Stimulated activated naive CD8-positive, alpha-beta T cell treated with anti-CD3 and anti-CD28 coated beads, Interleukin-15, Interleukin-2, amounts not matched to agents 100 ng/mL and 50 ng/mL, for 24 hours (primary cell): ENCODE measurements around the gene UNK.

Experiments used
- H3K27ac Mint-ChIP-seq: one replicate; pipeline ENCODE4 v1.8.0; 2021; ENCODE audit warnings: mild to moderate bottlenecking, mixed read lengths
- H3K27me3 Mint-ChIP-seq: one replicate; pipeline ENCODE4 v1.8.0; 2021; ENCODE audit warnings: mixed read lengths
- H3K36me3 Mint-ChIP-seq: one replicate; pipeline ENCODE4 v1.8.0; 2021; ENCODE audit warnings: low read depth, mixed read lengths
- H3K4me1 Mint-ChIP-seq: one replicate; pipeline ENCODE4 v1.8.0; 2021; ENCODE audit warnings: low read depth, mixed read lengths
- H3K4me3 Mint-ChIP-seq: one replicate; pipeline ENCODE4 v1.8.0; 2021; ENCODE audit warnings: mild to moderate bottlenecking, mixed read lengths
- H3K9me3 Mint-ChIP-seq: one replicate; pipeline ENCODE4 v1.8.0; 2021; ENCODE audit warnings: mixed read lengths

Gene UNK

GRCh38 chr17:75750661-75751423, 33.8 kb upstream of the UNK start:
- Mint-ChIP-seq H3K4me1 (peaks cover 14% of the 10 kb centered on the region), H3K9me3 (no peaks in the 10 kb centered on the region), H3K36me3 (no peaks in the 10 kb centered on the region), H3K27me3 (no peaks in the 10 kb centered on the region), H3K27ac (no peak overlapping the region), H3K4me3 (no peak overlapping the region)

GRCh38 chr17:75751676-75752404, 32.8 kb upstream of the UNK start:
- no peak overlapping the region for H3K4me3 Mint-ChIP-seq
- H3K27ac Mint-ChIP-seq, result no peak overlapping the region
- H3K4me1 Mint-ChIP-seq, result peaks cover 14% of the 10 kb centered on the region
- H3K27me3 Mint-ChIP-seq, result no peaks in the 10 kb centered on the region
- H3K36me3 Mint-ChIP-seq, result no peaks in the 10 kb centered on the region
- no peaks in the 10 kb centered on the region for H3K9me3 Mint-ChIP-seq

- H3K27me3 Mint-ChIP-seq, result no peaks in the 10 kb centered on the region
- no peak overlapping the region for H3K4me3 Mint-ChIP-seq
- peaks cover 14% of the 10 kb centered on the region for H3K4me1 Mint-ChIP-seq
- no peaks in the 10 kb centered on the region for H3K9me3 Mint-ChIP-seq
- no peak overlapping the region for H3K27ac Mint-ChIP-seq
- H3K36me3 Mint-ChIP-seq, result no peaks in the 10 kb centered on the region
Observed at GRCh38 chr17:75752405-75752709, 32.2 kb upstream of the UNK start.

GRCh38 chr17:75752802-75753513, 31.6 kb upstream of the UNK start:
- H3K4me1 Mint-ChIP-seq, result peaks cover 9% of the 10 kb centered on the region
- no peaks in the 10 kb centered on the region for H3K9me3 Mint-ChIP-seq
- peak overlapping the region; percentile 58 for H3K4me3 Mint-ChIP-seq
- H3K36me3 Mint-ChIP-seq, result no peaks in the 10 kb centered on the region
- peak overlapping the region; percentile 63 for H3K27ac Mint-ChIP-seq
- no peaks in the 10 kb centered on the region for H3K27me3 Mint-ChIP-seq

GRCh38 chr17:75753514-75754377, 30.9 kb upstream of the UNK start:
- Mint-ChIP-seq H3K4me3 (peak overlapping the region; percentile 58), H3K36me3 (no peaks in the 10 kb centered on the region), H3K27ac (no peak overlapping the region), H3K9me3 (no peaks in the 10 kb centered on the region), H3K27me3 (no peaks in the 10 kb centered on the region), H3K4me1 (peaks cover 9% of the 10 kb centered on the region)

GRCh38 chr17:75754378-75755204, 30.0 kb upstream of the UNK start:
- no peak overlapping the region for H3K4me3 Mint-ChIP-seq
- no peak overlapping the region for H3K27ac Mint-ChIP-seq
- H3K9me3 Mint-ChIP-seq, result no peaks in the 10 kb centered on the region
- H3K36me3 Mint-ChIP-seq, result no peaks in the 10 kb centered on the region
- peaks cover 9% of the 10 kb centered on the region for H3K4me1 Mint-ChIP-seq
- no peaks in the 10 kb centered on the region for H3K27me3 Mint-ChIP-seq

GRCh38 chr17:75755205-75755901, 29.3 kb upstream of the UNK start:
- Mint-ChIP-seq H3K36me3 (no peaks in the 10 kb centered on the region), H3K27ac (no peak overlapping the region), H3K4me3 (no peak overlapping the region), H3K4me1 (peaks cover 9% of the 10 kb centered on the region), H3K27me3 (no peaks in the 10 kb centered on the region), H3K9me3 (no peaks in the 10 kb centered on the region)

GRCh38 chr17:75755990-75756389, 28.6 kb upstream of the UNK start:
- H3K4me1 Mint-ChIP-seq, result peaks cover 9% of the 10 kb centered on the region
- no peak overlapping the region for H3K27ac Mint-ChIP-seq
- H3K4me3 Mint-ChIP-seq, result no peak overlapping the region
- no peaks in the 10 kb centered on the region for H3K36me3 Mint-ChIP-seq
- no peaks in the 10 kb centered on the region for H3K27me3 Mint-ChIP-seq
- H3K9me3 Mint-ChIP-seq, result no peaks in the 10 kb centered on the region

GRCh38 chr17:75756451-75757085, 28.0 kb upstream of the UNK start:
- H3K27me3 Mint-ChIP-seq, result no peaks in the 10 kb centered on the region
- H3K4me1 Mint-ChIP-seq, result peaks cover 9% of the 10 kb centered on the region
- no peak overlapping the region for H3K4me3 Mint-ChIP-seq
- H3K36me3 Mint-ChIP-seq, result no peaks in the 10 kb centered on the region
- H3K9me3 Mint-ChIP-seq, result no peaks in the 10 kb centered on the region
- no peak overlapping the region for H3K27ac Mint-ChIP-seq

GRCh38 chr17:75757086-75757681, 27.4 kb upstream of the UNK start:
- H3K27me3 Mint-ChIP-seq, result no peaks in the 10 kb centered on the region
- no peaks in the 10 kb centered on the region for H3K9me3 Mint-ChIP-seq
- H3K4me3 Mint-ChIP-seq, result no peak overlapping the region
- H3K4me1 Mint-ChIP-seq, result peaks cover 9% of the 10 kb centered on the region
- H3K36me3 Mint-ChIP-seq, result no peaks in the 10 kb centered on the region
- no peak overlapping the region for H3K27ac Mint-ChIP-seq

GRCh38 chr17:75758131-75758905, 26.3 kb upstream of the UNK start:
- Mint-ChIP-seq H3K36me3 (no peaks in the 10 kb centered on the region), H3K27ac (no peak overlapping the region), H3K9me3 (no peaks in the 10 kb centered on the region), H3K4me3 (no peak overlapping the region), H3K4me1 (peaks cover 9% of the 10 kb centered on the region), H3K27me3 (no peaks in the 10 kb centered on the region)

GRCh38 chr17:75759457-75759856, 25.1 kb upstream of the UNK start:
- no peaks in the 10 kb centered on the region for H3K36me3 Mint-ChIP-seq
- no peaks in the 10 kb centered on the region for H3K9me3 Mint-ChIP-seq
- peaks cover 18% of the 10 kb centered on the region for H3K4me1 Mint-ChIP-seq
- no peaks in the 10 kb centered on the region for H3K27me3 Mint-ChIP-seq
- H3K4me3 Mint-ChIP-seq, result no peak overlapping the region
- H3K27ac Mint-ChIP-seq, result no peak overlapping the region
